HG03159 (cell line): ENCODE measurements around the gene CYB5R3.
"Not testable (repeated sequence)": the region's sequence is repeated elsewhere in the genome, so short reads cannot be mapped to it uniquely, and the experiment has no call there.

Experiments used
- ATAC-seq: cut with Tn5 transposase; IDR thresholded peaks from one replicate; pipeline ENCODE4 v1.9.1; 2021; ENCODE audit warnings: mild to moderate bottlenecking, moderate library complexity; ENCODE audit not compliant: unreplicated experiment

Gene CYB5R3

DNA sequence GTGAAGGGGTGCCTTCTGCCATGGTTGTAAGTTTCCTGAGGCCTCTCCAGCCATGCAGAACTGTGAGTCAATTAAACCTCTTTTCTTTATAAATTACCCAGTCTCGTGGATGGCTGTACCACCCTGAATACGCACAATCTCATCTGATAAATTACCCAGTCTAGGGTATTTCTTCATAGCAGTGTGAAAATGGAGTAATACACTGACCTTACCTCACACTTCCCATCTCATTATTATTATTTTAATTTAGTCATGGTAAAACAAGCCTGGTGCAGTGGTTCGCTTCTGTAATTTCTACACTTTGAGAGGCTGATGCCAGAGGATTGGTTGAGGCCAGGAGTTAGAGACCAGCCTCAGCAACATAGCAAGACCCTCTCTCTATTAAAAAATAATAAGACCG is 30.5 kb upstream of the CYB5R3 start:
- no peak for ATAC-seq

GRCh38 chr22:42678894-42679293 is 29.7 kb upstream of the CYB5R3 start:
- no peak for ATAC-seq

- ATAC-seq, result not testable (repeated sequence)
Observed at GRCh38 chr22:42677936-42678335, 28.7 kb upstream of the CYB5R3 start.

GRCh38 chr22:42676059-42676607 is 26.9 kb upstream of the CYB5R3 start:
- ATAC-seq, result no peak

DNA sequence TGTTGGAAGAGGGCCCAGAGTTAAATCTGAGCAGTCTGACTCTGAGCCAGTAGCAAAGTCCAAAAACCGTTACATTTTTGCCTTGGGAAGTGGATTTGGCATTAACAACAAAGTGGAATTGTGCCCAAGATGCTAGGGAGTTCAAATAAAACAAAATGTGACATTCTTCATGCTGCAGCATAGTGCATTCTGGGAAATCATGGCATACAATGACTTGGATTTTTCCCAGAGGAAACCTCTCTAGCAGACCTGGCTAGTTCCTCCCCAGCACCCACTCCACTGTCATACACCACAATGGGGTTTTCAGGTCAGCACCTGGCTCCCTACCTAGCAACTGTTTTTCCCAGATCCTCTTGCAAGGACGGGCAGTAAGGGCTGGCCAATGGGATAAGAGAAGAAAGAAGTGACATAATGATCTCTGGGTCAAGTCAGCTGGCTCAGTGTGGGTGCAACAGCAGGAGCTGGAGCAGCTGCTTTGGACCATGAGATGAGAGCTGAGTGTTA is 24.8 kb upstream of the CYB5R3 start:
- no peak for ATAC-seq

GRCh38 chr22:42673071-42673470 is 23.9 kb upstream of the CYB5R3 start:
- not testable (repeated sequence) for ATAC-seq

DNA sequence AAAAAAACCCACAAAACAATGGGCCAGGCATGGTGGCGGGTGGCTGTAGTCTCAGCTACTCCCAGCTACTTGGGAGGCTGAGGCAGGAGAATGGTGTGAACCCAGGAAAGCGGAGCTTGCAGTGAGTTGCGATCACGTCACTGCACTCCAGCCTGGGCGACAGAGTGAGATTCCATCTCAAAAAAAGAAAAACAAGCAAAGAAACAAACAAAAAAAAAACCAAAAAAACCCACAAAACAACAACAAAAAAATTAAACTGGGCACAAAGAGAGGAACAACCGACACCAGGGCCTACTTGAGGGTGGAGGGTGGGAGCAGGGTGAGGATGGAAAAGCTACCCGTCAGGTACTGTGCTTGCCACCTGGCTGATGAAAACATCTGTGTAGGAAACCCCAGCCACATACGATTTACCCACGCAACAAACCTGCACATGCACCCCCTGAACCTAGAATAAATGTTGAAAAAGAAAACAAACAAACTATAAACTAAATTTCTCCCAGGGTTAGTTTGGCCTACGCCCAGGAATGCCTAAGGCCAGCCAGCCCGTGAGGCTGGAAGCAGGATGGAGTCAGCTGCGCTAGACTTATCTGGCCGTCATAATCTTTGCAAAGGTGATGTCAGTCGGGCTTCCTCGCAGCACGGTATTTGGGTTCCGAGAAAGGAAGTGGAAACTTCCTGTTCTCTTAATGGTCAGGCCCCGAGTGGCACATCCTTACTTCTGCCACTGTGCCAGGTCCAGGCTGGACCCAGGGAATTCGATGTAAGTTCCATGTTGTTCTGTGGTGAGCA is 21.9 kb upstream of the CYB5R3 start:
- no peak for ATAC-seq

- ATAC-seq, result no peak
Observed at GRCh38 chr22:42670046-42670445, 20.9 kb upstream of the CYB5R3 start.

DNA sequence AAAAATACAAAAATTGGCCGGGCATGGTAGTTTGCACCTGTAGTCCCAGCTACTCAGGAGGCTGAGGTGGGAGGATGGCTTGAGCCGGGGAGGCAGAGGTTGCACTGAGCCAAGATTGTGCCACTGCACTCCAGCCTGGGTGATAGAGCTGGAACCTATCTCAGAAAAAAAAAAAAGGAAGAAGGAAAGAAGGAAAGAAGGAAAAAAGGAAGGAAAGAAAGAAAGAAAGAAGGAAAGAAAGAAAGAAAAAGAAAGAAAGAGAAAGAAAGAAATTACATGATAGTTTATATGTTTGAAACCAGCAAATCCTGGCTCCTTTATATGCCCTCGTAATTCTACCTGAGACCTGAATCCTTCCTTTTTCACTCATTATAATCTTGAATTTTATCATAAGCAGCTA is 17.2 kb upstream of the CYB5R3 start:
- not testable (repeated sequence) for ATAC-seq

DNA sequence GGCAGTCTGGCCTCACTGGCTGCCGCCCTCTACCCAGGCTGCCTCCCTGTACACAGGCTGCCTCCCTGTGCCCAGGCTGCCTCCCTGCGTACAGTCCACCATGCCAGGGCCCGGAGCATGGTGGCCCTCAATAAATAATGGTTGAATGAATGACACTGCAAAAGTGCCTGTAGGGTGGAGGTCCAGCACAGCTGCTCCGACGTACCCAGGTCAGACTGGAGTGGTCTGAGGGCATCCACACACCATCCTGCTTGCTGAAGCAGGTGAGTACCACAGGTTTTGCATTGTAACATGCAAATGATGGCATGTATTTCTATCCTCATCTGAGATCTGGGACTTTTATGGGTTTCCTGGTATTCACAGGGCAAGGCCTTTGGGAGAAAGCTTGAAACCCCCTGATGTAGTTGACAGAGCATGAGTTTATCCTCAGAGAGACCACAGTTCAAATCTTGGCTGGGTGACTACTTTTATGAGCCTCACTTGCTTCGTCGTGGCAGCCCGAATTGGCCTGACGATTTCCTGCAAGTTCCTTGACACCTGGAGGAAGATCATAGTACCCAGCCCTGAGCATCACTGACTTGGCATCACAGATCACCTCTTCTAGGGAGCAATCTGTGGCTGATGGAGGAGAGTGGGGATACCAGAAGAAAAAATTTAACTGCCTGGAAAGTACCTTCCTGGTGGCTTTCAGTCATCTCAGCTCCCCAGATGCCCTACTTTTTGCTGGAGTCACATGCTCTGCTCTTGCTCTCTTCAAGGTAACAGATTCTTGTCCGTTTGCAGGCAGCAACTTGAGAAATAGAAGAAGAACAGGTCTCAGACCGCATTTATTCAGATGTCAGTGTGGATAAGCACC is 16.0 kb upstream of the CYB5R3 start:
- ATAC-seq, result no peak

- ATAC-seq, result no peak
Observed at GRCh38 chr22:42661985-42662831, 13.0 kb upstream of the CYB5R3 start.

- ATAC-seq, result no peak
Observed at GRCh38 chr22:42656578-42656977, 7.4 kb upstream of the CYB5R3 start.

- ATAC-seq, result no peak
Observed at GRCh38 chr22:42655693-42656092, 6.5 kb upstream of the CYB5R3 start.

GRCh38 chr22:42654436-42655073 is 5.4 kb upstream of the CYB5R3 start:
- no peak for ATAC-seq

DNA sequence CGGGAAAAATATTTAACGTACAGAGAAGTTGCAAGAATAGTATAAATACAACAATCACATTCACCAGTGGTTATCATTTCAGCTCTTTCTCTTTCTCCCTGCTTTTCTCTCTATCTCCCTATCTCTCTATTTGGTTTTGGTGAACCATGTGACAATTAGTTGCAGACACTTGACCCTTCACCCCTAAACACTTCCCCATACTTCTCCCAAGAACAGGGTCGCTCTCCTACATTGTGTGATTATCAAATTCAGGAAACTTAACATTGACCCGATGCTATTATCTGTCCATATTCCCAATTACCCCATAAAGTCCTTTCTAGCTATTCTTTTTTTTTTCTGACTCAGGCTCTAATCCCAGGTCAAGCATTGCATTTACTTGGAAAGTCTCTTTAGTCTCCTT is 4.8 kb upstream of the CYB5R3 start:
- no peak for ATAC-seq

DNA sequence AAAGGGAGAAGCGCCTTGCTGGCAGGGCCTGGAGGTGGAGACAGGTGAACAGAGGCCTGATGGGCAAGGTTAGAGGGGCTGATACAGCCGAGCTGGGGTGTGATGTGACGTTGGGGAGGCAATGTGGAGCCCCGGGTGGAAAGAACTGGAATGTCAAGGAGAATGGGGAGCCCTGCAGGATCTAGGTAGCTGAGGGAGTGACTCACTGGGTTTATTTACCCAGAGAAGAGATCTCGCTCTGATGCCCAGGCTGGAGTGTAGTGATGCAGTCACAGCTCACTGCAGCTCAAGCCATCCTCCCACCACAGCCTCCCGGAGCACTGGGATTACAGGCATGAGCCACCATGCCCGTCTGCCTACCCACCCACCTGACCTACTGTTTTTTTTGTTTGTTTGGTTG is 1.9 kb upstream of the CYB5R3 start:
- ATAC-seq, result no peak

- ATAC-seq, result peak; percentile 44
Observed at GRCh38 chr22:42648368-42649245, 585 bp downstream of the CYB5R3 start.

GRCh38 chr22:42648017-42648367 is 1.2 kb downstream of the CYB5R3 start:
- no peak for ATAC-seq
